WI38 (cell line): ENCODE measurements around the gene NEURL1B.

Source experiments
- H3K4me3 ChIP-seq: 2 replicates; pipeline ENCODE4 v1.5.1; 2011; ENCODE audit warnings: low read depth, mild to moderate bottlenecking, control low read depth, low read length
- CTCF ChIP-seq: IDR thresholded peaks from 2 replicates; pipeline ENCODE4 v1.5.1; 2012; ENCODE audit warnings: low read depth, mild to moderate bottlenecking, control low read depth, low read length

Gene NEURL1B

GRCh38 chr5:172640822-172641358, at the start of gene NEURL1B:
NEURL1B (plus strand) TSS chr5:172641263; CDS start chr5:172641407, 144 bp downstream.
- H3K4me3 ChIP-seq, result peak within 1 kb of the TSS; percentile 77
- no peak for TF ChIP-seq CTCF

DNA sequence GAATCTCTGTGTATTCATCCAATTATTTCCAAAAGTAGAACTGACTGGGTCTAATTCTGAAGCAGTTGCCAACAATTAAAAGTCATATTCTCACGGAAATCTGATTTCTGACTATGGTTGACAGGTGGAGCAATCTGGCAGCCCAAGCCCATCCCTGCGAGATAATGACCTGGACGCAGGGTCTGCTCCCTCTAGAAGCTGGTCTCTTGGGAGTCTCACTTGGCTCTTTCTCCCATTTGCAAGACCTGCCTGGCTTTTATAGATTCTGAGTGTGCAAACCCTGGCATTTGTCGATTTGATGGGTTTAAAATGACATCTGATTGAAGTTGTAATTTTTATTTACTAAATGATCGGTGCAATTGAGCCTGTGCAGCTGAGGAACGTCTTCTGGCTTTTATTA, 49.4 kb upstream of the NEURL1B start:
- no peak overlapping the region for H3K4me3 ChIP-seq

DNA sequence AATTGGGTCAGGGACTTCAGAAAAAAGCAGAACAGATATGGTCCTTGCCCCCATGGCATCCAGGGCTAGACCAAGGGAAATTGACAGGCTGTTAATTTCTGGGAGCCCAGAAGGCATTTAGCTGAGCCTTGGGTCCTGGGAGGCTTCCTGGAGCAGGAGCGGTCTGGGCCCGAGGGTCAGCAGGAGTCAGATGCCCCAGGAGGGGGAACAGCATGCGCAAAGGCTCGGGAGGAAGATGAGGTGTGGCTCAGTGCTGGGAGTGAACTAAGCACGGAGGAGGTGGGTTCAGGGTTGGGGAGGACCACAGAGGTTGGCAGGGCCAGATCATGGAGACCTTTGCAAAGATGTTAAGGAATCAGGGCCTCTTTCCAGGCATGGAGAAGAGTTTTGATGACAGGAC, 48.2 kb upstream of the NEURL1B start:
- TF ChIP-seq CTCF, result no peak
- H3K4me3 ChIP-seq, result no peak overlapping the region

More for the DNA sequence above, 49.4 kb upstream of the NEURL1B start:
- no peak for TF ChIP-seq CTCF

DNA sequence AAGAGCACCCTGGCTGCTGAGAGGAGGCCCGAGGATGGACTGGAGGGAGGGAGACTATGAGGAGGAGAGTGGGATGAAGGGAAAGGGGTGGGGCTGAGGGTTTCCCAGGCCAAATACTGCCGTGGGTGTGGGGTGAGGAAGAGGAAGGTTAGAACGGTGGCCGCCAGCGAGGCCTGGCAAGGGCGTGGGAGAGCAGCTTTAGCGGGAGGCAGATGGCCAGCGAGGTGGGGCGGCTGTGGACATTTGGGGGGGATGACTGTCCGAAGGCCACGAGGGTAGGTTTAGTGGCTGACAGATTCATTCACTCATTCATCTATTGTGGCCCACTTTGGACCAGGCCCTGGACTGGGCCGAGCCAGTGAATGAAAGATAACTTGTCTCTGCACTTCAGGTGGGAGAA, 47.8 kb upstream of the NEURL1B start:
- TF ChIP-seq CTCF, result no peak
- H3K4me3 ChIP-seq, result no peak overlapping the region

- no peak overlapping the region for H3K4me3 ChIP-seq
- TF ChIP-seq CTCF, result no peak
These were observed 47.3 kb upstream of the NEURL1B start for GRCh38 chr5:172593721-172594235.

- TF ChIP-seq CTCF, result no peak
- H3K4me3 ChIP-seq, result no peak overlapping the region
These were observed 46.6 kb upstream of the NEURL1B start for GRCh38 chr5:172594431-172594830.

GRCh38 chr5:172594867-172595466, 46.1 kb upstream of the NEURL1B start:
- TF ChIP-seq CTCF, result no peak
- no peak overlapping the region for H3K4me3 ChIP-seq
